ENCODE measurements around the gene PKD2L1. TPM values are rescaled to one million over a fixed set of nuclear protein-coding genes. Genes with fewer than 3 reads are reported as not detected.
A peak's percentile ranks its signal among the peaks of the same experiment; 100 is the strongest.

PKD2L1 gene
- total RNA-seq, 1 experiment from 2014 or later = not detected

GRCh38 chr10:100353770-100354485 lies 23.9 kb upstream of the PKD2L1 start:
- intact Hi-C loops (cut with micrococcal nuclease; ENCODE audit: unreplicated experiment) = no loop called here
- ChIA-PET CTCF (interaction anchor here (0.6 kb wide), 1 partner anchor 128 kb away, joined by 3 read pairs; no protein-coding TSS in a partner anchor), POLR2A (ENCODE audit: low non-redundant PET) (no interaction called here)
- TF ChIP-seq EZH2 (IDR thresholded peaks at IDR 0.05; ENCODE audit: borderline replicate concordance, low read depth, low read length, poor library complexity, severe bottlenecking) (no peak), CTCF (conservative IDR thresholded peaks at IDR 0.05; ENCODE audit: low read depth, low read length) (no peak)
- BruUV-seq (replicated peaks) = no TSS peak
- Histone ChIP-seq H3K4me1 (ENCODE audit: insufficient read depth, low read length, poor library complexity, severe bottlenecking) (peaks cover 34% of the 10 kb centered on the region), H3K36me3 (ENCODE audit: insufficient read depth, low read length, poor library complexity, severe bottlenecking) (peaks cover 96% of the 10 kb centered on the region), H3K9me3 (ENCODE audit: low read depth, low read length, poor library complexity, severe bottlenecking) (no peaks in the 10 kb centered on the region), H3K27ac (ENCODE audit: low read depth, low read length, poor library complexity, severe bottlenecking) (peak overlapping the region; percentile 33), H3K27me3 (replicated peaks; ENCODE audit: insufficient read depth, low read depth, low read length, poor library complexity) (no peaks in the 10 kb centered on the region), H3K4me3 (ENCODE audit: low read depth, low read length, poor library complexity, severe bottlenecking) (no peak overlapping the region)
- DNase-seq (ENCODE audit: low spot score) = no peak

GRCh38 chr10:100350914-100351485 lies 21.0 kb upstream of the PKD2L1 start:
- peaks cover 81% of the 10 kb centered on the region for H3K36me3 ChIP-seq (ENCODE audit: insufficient read depth, low read length, poor library complexity, severe bottlenecking)
- CTCF ChIA-PET = no interaction called here
- no peak for DNase-seq (ENCODE audit: low spot score)
- no peak for TF ChIP-seq EZH2 (IDR thresholded peaks at IDR 0.05; ENCODE audit: borderline replicate concordance, low read depth, low read length, poor library complexity, severe bottlenecking)
- no peak for TF ChIP-seq CTCF (conservative IDR thresholded peaks at IDR 0.05; ENCODE audit: low read depth, low read length)
- H3K27me3 ChIP-seq (replicated peaks; ENCODE audit: insufficient read depth, low read depth, low read length, poor library complexity) = no peaks in the 10 kb centered on the region
- no TSS peak for BruUV-seq (replicated peaks)
- peak overlapping the region; percentile 94 for H3K27ac ChIP-seq (ENCODE audit: low read depth, low read length, poor library complexity, severe bottlenecking)
- intact Hi-C loops (cut with micrococcal nuclease; ENCODE audit: unreplicated experiment) = no loop called here
- POLR2A ChIA-PET (ENCODE audit: low non-redundant PET) = interaction anchor here (0.5 kb wide), 1 partner anchor 22 kb away, joined by 3 read pairs; no protein-coding TSS in a partner anchor
- H3K9me3 ChIP-seq (ENCODE audit: low read depth, low read length, poor library complexity, severe bottlenecking) = no peaks in the 10 kb centered on the region
- H3K4me3 ChIP-seq (ENCODE audit: low read depth, low read length, poor library complexity, severe bottlenecking) = peak overlapping the region; percentile 93
- H3K4me1 ChIP-seq (ENCODE audit: insufficient read depth, low read length, poor library complexity, severe bottlenecking) = peaks cover 22% of the 10 kb centered on the region

- no peak for DNase-seq (ENCODE audit: low spot score)
- TF ChIP-seq CTCF (conservative IDR thresholded peaks at IDR 0.05; ENCODE audit: low read depth, low read length) = no peak
- no peak for TF ChIP-seq EZH2 (IDR thresholded peaks at IDR 0.05; ENCODE audit: borderline replicate concordance, low read depth, low read length, poor library complexity, severe bottlenecking)
- Histone ChIP-seq H3K27ac (ENCODE audit: low read depth, low read length, poor library complexity, severe bottlenecking) (peak overlapping the region; percentile 94), H3K27me3 (replicated peaks; ENCODE audit: insufficient read depth, low read depth, low read length, poor library complexity) (no peaks in the 10 kb centered on the region), H3K9me3 (ENCODE audit: low read depth, low read length, poor library complexity, severe bottlenecking) (no peaks in the 10 kb centered on the region), H3K36me3 (ENCODE audit: insufficient read depth, low read length, poor library complexity, severe bottlenecking) (peaks cover 67% of the 10 kb centered on the region), H3K4me1 (ENCODE audit: insufficient read depth, low read length, poor library complexity, severe bottlenecking) (peaks cover 24% of the 10 kb centered on the region), H3K4me3 (ENCODE audit: low read depth, low read length, poor library complexity, severe bottlenecking) (peak overlapping the region; percentile 93)
- CTCF ChIA-PET = no interaction called here
- BruUV-seq (replicated peaks) = no TSS peak
- intact Hi-C loops (cut with micrococcal nuclease; ENCODE audit: unreplicated experiment) = loop anchor here (10.0 kb wide), 1 partner anchor 495 kb away; no protein-coding TSS in a partner anchor
- POLR2A ChIA-PET (ENCODE audit: low non-redundant PET) = interaction anchor here (0.5 kb wide), 1 partner anchor 27 kb away, joined by 4 read pairs; no protein-coding TSS in a partner anchor
Observed at GRCh38 chr10:100349672-100350071, 19.6 kb upstream of the PKD2L1 start.
